Right lobe of liver (tissue), 6 donors: Measurements from ENCODE around the gene TGFB2. TPM values are rescaled to one million over a fixed set of nuclear protein-coding genes. Genes with fewer than 3 reads are reported as not detected.

Experiments used
- ATAC-seq, 4 donors: fragments of 200-7000 bp; cut with Tn5 transposase; one replicate each; pipeline ENCODE4 v1.9.1; 2020; ENCODE audit warnings: mild to moderate bottlenecking in 4 of 4, moderate library complexity in 4 of 4
- DNase-seq, 3 donors: peaks; one replicate each; pipeline ENCODE4 v3.0.0-alpha.2; 2020
- H3K27ac ChIP-seq, 3 donors: fragments of 200-600 bp; one replicate each; pipeline ENCODE4 v1.8.0; 2022
- H3K27me3 ChIP-seq, 2 donors: fragments of 200-600 bp; one replicate each; pipeline ENCODE4 v1.8.0; 2022
- H3K36me3 ChIP-seq, 4 donors: fragments of 200-600 bp; sonication (generic) in 1 of 4; one replicate each; pipeline versions ENCODE4 v1.5.1 to v1.8.0; 2017 to 2022; ENCODE audit warnings: control low read depth in 1 of 4
- H3K4me1 ChIP-seq, 4 donors: fragments of 200-600 bp; sonication (generic) in 1 of 4; one replicate each; pipeline versions ENCODE4 v1.5.1 to v1.8.0; 2017 to 2022; ENCODE audit warnings: control low read depth in 1 of 4
- H3K4me3 ChIP-seq, 3 donors: fragments of 200-600 bp; one replicate each; pipeline ENCODE4 v1.8.0; 2022
- H3K9me3 ChIP-seq, 4 donors: fragments of 200-600 bp; sonication (generic) in 1 of 4; one replicate each; pipeline versions ENCODE4 v1.5.1 to v1.8.0; 2017 to 2022; ENCODE audit warnings: control low read depth in 1 of 4
- CTCF ChIP-seq, 4 donors: fragments of 200-600 bp in 3 of 4; fragments of 450-650 bp in 1 of 4; IDR thresholded peaks; one replicate each; pipeline versions ENCODE4 v1.5.1 to v1.8.0; 2016 to 2022; ENCODE audit warnings: antibody characterized with exemption in 4 of 4, mild to moderate bottlenecking in 2 of 4
- POLR2A ChIP-seq: fragments of 450-650 bp; IDR thresholded peaks from one replicate; pipeline ENCODE4 v1.6.1; 2017; ENCODE audit warnings: antibody characterized with exemption, mild to moderate bottlenecking
- whole genome bisulfite sequencing: methylation state at CpG from one replicate; pipeline ENCODE4 v1.1.6; 2018; ENCODE audit warnings: low coverage, low lambda C conversion rate; ENCODE audit not compliant: insufficient coverage; ENCODE audit errors: missing lambda C conversion rate; 5-methylcytosine and 5-hydroxymethylcytosine counted together
- intact Hi-C, 2 donors: fragments of 100-400 bp; cut with DNase I; formaldehyde crosslinking; loops; one replicate each; pipeline versions ENCODE4 v1.11.2 to v1.14.1; 2022
- total RNA-seq, 6 experiments: library from RNA; depleted of rRNA in 2 of 6; stranded (reverse); fragments of >200 nt in 2 of 6; fragmentation: NEBNext Ultra II Directional in 3 of 6; extraction: Animal tissue kit (Norgen Biotek cat#: 25700) in 3 of 6; gene quantifications; one replicate each; pipeline versions ENCODE4 v1.1.0 to v1.2.4, GENCODE V29; 2016 to 2023
- donor health status: DM: no; HTN: yes; CAD: no.
- donor health status: DM: no; HTN: no; CAD: no.
- donor health status: DM: no; HTN: no; CAD: no.
- donor health status: DM: no; HTN: yes; CAD: no.
- donor health status: DM: no; HTN: yes; CAD: no.

TGFB2 gene
- total RNA-seq, 6 experiments from 2014 or later: 0.18 to 2.8 (median 0.34) TPM

GRCh38 chr1:218382261-218382660, 37.1 kb downstream of the TGFB2 start:
- TF ChIP-seq POLR2A (no peak), CTCF (IDR thresholded peaks at IDR 0.05) (no peak)
- 87% methylated on average over 4 of the region's 4 CpGs for WGBS
- Histone ChIP-seq H3K4me3 (no peak overlapping the region), H3K36me3 (no peaks in the 10 kb centered on the region), H3K9me3 (no peaks in the 10 kb centered on the region), H3K27me3 (no peaks in the 10 kb centered on the region), H3K27ac (no peak overlapping the region), H3K4me1 (peaks cover 0 to 8% (median 0%) of the 10 kb centered on the region in 4 donors)
- intact Hi-C loops: no loop called here
- ATAC-seq: no peak
- no peak for DNase-seq

- DNase-seq (no peak), ATAC-seq (no peak)
- Histone ChIP-seq H3K27ac (no peak overlapping the region), H3K9me3 (no peaks in the 10 kb centered on the region), H3K27me3 (no peaks in the 10 kb centered on the region), H3K36me3 (no peaks in the 10 kb centered on the region), H3K4me3 (no peak overlapping the region), H3K4me1 (peaks cover 0 to 8% (median 0%) of the 10 kb centered on the region in 4 donors)
- TF ChIP-seq POLR2A (no peak), CTCF (IDR thresholded peaks at IDR 0.05) (no peak)
- WGBS: 50% methylated on average over 2 of the region's 2 CpGs
- intact Hi-C loops: no loop called here
These were observed 37.9 kb downstream of the TGFB2 start for GRCh38 chr1:218383051-218383450.

- Histone ChIP-seq H3K9me3 (no peaks in the 10 kb centered on the region), H3K27me3 (no peaks in the 10 kb centered on the region), H3K36me3 (no peaks in the 10 kb centered on the region), H3K4me3 (no peak overlapping the region), H3K27ac (no peak overlapping the region), H3K4me1 (peaks cover 0 to 8% (median 0%) of the 10 kb centered on the region in 4 donors)
- TF ChIP-seq CTCF (IDR thresholded peaks at IDR 0.05): no peak
- no peak for TF ChIP-seq POLR2A
- DNase-seq (no peak), ATAC-seq (no peak)
- WGBS: 59% methylated on average over 8 of the region's 8 CpGs
- intact Hi-C loops: no loop called here
These were observed 38.5 kb downstream of the TGFB2 start for GRCh38 chr1:218383681-218384080.

- H3K27me3 ChIP-seq: no peaks in the 10 kb centered on the region
- no peaks in the 10 kb centered on the region for H3K9me3 ChIP-seq
- intact Hi-C loops: no loop called here
- TF ChIP-seq POLR2A (no peak), CTCF (IDR thresholded peaks at IDR 0.05) (no peak)
- DNase-seq: no peak
- ATAC-seq: no peak
- WGBS: 76% methylated on average over 2 of the region's 6 CpGs
- peaks cover 0 to 8% (median 0%) of the 10 kb centered on the region in 4 donors for H3K4me1 ChIP-seq
- H3K36me3 ChIP-seq: no peaks in the 10 kb centered on the region
- no peak overlapping the region for H3K27ac ChIP-seq
- H3K4me3 ChIP-seq: no peak overlapping the region
These were observed 39.5 kb downstream of the TGFB2 start for GRCh38 chr1:218384581-218384993.

- no peak overlapping the region for H3K27ac ChIP-seq
- WGBS: 78% methylated on average over 6 of the region's 8 CpGs
- H3K27me3 ChIP-seq: no peaks in the 10 kb centered on the region
- TF ChIP-seq CTCF (IDR thresholded peaks at IDR 0.05) (no peak), POLR2A (no peak)
- DNase-seq (no peak), ATAC-seq (no peak)
- H3K36me3 ChIP-seq: no peaks in the 10 kb centered on the region
- intact Hi-C loops: no loop called here
- H3K4me1 ChIP-seq: no peaks in the 10 kb centered on the region
- H3K9me3 ChIP-seq: no peaks in the 10 kb centered on the region
- no peak overlapping the region for H3K4me3 ChIP-seq
These were observed 43.5 kb downstream of the TGFB2 start for GRCh38 chr1:218388591-218388990.
